Adrenal gland (tissue), 5 donors: Measurements from ENCODE around the gene SKOR1.

Experiments used
- CTCF ChIP-seq, 6 experiments: fragments of 450-650 bp in 4 of 6; fragments of 200-600 bp in 2 of 6; sonication (generic) in 1 of 6; IDR thresholded peaks; 1 replicate in 5 of 6; 2 replicates in 1 of 6; pipeline versions ENCODE4 v1.5.1 to v1.8.0; 2016 to 2021; ENCODE audit warnings: antibody characterized with exemption in 6 of 6, mild to moderate bottlenecking in 2 of 6, moderate library complexity in 1 of 6
- POLR2A ChIP-seq, 2 donors: fragments of 450-650 bp; IDR thresholded peaks; one replicate each; pipeline ENCODE4 v1.6.1; 2017; ENCODE audit warnings: antibody characterized with exemption in 2 of 2, mild to moderate bottlenecking in 2 of 2, moderate library complexity in 1 of 2
- donor health status: DM: no; HTN: no; CAD: no.

DNA sequence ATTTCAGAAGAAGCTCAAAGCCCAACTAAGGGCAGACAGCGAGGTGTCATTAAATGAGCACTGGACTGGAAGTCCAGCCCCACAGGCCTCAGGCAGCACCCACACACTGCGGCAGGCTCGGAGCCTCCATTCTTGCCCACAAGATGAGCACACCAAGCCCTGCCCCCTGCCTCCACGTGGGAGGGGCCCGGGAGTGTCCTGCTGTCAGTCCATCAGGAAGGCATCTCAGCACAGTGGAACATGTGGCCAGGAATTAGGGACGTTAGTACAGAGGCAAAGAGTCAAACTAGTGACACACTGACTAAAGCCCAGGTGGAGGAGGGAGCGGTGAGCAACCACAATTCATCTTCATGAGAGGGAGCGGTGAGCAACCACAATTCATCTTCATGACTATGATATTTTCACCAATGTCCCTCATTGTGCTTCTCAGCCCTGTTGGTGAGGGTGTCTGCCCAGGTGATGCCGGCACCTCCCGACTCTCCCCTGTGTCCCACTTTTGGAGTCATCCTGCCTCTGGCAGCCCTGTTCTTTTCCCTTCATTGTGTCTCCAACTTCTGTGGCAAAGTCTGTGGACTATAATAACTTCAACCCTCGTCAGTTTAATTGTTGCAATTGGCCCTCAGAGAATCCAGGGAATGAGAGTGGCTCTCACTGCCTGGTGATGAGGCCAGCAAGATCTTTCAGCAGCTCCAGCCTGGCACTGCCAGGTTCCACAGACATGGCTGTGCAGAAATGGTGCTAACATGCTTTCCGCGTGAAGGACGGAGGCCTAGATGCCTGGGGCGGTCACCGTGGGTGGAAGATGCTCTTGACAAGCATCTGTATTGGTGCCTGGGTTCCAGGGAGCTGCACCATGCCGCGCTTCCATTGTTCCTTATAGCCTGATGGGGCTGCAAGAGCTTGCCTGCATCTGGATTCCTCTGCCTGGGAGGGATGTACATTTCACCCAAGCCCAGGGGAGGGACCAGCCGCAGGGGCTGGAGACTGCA, 23.1 kb upstream of the SKOR1 start:
- no peak for TF ChIP-seq CTCF (IDR thresholded peaks at IDR 0.05)
- TF ChIP-seq POLR2A (IDR thresholded peaks at IDR 0.05): no peak
